B cell (primary cell): ENCODE results near the gene ZDHHC22. TPM values are rescaled to one million over a fixed set of nuclear protein-coding genes. Genes with fewer than 3 reads are reported as not detected.

Source experiments
- ATAC-seq: fragments of 200-7000 bp; cut with Tn5 transposase; one replicate; pipeline ENCODE4 v1.10.0; 2021; ENCODE audit warnings: low read depth, mild to moderate bottlenecking, moderate number of reproducible peaks, moderate library complexity
- CTCF ChIA-PET: fragments of 350-600 bp; sonication (Branson Sonifier 250); formaldehyde crosslinking; loops from one replicate; lab custom pipeline; 2021; ENCODE audit warnings: antibody characterized with exemption, inconsistent platforms; lab: Charles Lee
- POLR2A ChIA-PET: fragments of 350-600 bp; sonication (Branson Sonifier 250); formaldehyde crosslinking; loops from one replicate; lab custom pipeline; 2021; ENCODE audit warnings: antibody characterized with exemption; lab: Charles Lee
- DNase-seq: peaks from one replicate; pipeline ENCODE4 v3.0.0; 2013
- H2AFZ ChIP-seq: 2 replicates; pipeline ENCODE4 v1.6.1; 2012; ENCODE audit warnings: mild to moderate bottlenecking, low read depth, low read length; ENCODE audit not compliant: insufficient read depth, poor library complexity, severe bottlenecking
- H3K27ac ChIP-seq, 2 donors: 1 replicate in 1 of 2; 2 replicates in 1 of 2; pipeline ENCODE4 v1.5.1; 2012 to 2013; ENCODE audit warnings: low read length in 2 of 2, mild to moderate bottlenecking in 2 of 2, moderate library complexity in 1 of 2
- H3K27me3 ChIP-seq, 4 experiments: fragments of 200-600 bp in 1 of 4; sonication (generic) in 1 of 4; replicated peaks in 1 of 4; 1 replicate in 2 of 4; 2 replicates in 2 of 4; pipeline versions ENCODE4 v1.6.1 to v1.7.0; 2013 to 2016; ENCODE audit warnings: low read length in 3 of 4, mild to moderate bottlenecking in 2 of 4, mixed read lengths in 1 of 4, moderate library complexity in 1 of 4; ENCODE audit not compliant: insufficient read depth in 4 of 4, control insufficient read depth in 3 of 4; ENCODE audit errors: control extremely low read depth in 1 of 4
- H3K36me3 ChIP-seq, 2 experiments: replicated peaks in 1 of 2; 1 replicate in 1 of 2; 2 replicates in 1 of 2; pipeline versions ENCODE4 v1.6.1 to v1.7.1; 2013; ENCODE audit warnings: low read length in 1 of 2; ENCODE audit not compliant: insufficient read depth in 2 of 2, control insufficient read depth in 1 of 2; ENCODE audit errors: control extremely low read depth in 1 of 2, extremely low read depth in 1 of 2
- H3K4me1 ChIP-seq, 2 donors: fragments of 200-600 bp in 1 of 2; sonication (generic) in 1 of 2; 1 replicate in 1 of 2; 2 replicates in 1 of 2; pipeline versions ENCODE4 v1.5.1 to v1.6.1; 2013 to 2017; ENCODE audit warnings: low read length in 2 of 2; ENCODE audit not compliant: control insufficient read depth in 2 of 2, insufficient read depth in 2 of 2
- H3K4me2 ChIP-seq: replicated peaks from 2 replicates; pipeline ENCODE3; 2012; ENCODE audit warnings: mild to moderate bottlenecking, low read depth, low read length; ENCODE audit not compliant: poor library complexity, severe bottlenecking
- H3K4me3 ChIP-seq, 5 experiments: fragments of 200-600 bp in 1 of 5; sonication (generic) in 1 of 5; 1 replicate in 3 of 5; 2 replicates in 2 of 5; pipeline versions ENCODE4 v1.5.1 to v1.7.0; 2011 to 2016; ENCODE audit warnings: low read length in 4 of 5, mild to moderate bottlenecking in 4 of 5, low read depth in 2 of 5, control low read depth in 1 of 5, moderate library complexity in 1 of 5; ENCODE audit not compliant: insufficient read depth in 1 of 5; ENCODE audit errors: control extremely low read depth in 1 of 5, extremely low read depth in 1 of 5
- H3K79me2 ChIP-seq: fragments of 200-600 bp; sonication (generic); one replicate; pipeline ENCODE4 v1.6.0; 2016; ENCODE audit warnings: low read length; ENCODE audit not compliant: control insufficient read depth, insufficient read depth
- H3K9ac ChIP-seq: fragments of 200-600 bp; sonication (generic); 2 replicates; pipeline ENCODE4 v1.6.1; 2017; ENCODE audit warnings: mild to moderate bottlenecking, low read length, moderate library complexity
- H3K9me3 ChIP-seq, 3 donors: one replicate each; pipeline versions ENCODE4 v1.6.1 to v1.7.1; 2013; ENCODE audit warnings: low read length in 2 of 3; ENCODE audit not compliant: control insufficient read depth in 2 of 3, insufficient read depth in 1 of 3; ENCODE audit errors: control extremely low read depth in 1 of 3
- H4K20me1 ChIP-seq: 2 replicates; pipeline ENCODE4 v1.6.0; 2012; ENCODE audit warnings: mild to moderate bottlenecking, low read length; ENCODE audit not compliant: insufficient read depth, control insufficient read depth, poor library complexity, severe bottlenecking
- H3K27ac Mint-ChIP-seq: one replicate; pipeline ENCODE4 v1.8.0; 2021; ENCODE audit warnings: mixed read lengths
- H3K27me3 Mint-ChIP-seq: one replicate; pipeline ENCODE4 v1.8.0; 2021; ENCODE audit warnings: mixed read lengths
- H3K4me1 Mint-ChIP-seq: one replicate; pipeline ENCODE4 v1.8.0; 2021; ENCODE audit warnings: mixed read lengths
- H3K4me3 Mint-ChIP-seq: one replicate; pipeline ENCODE4 v1.8.0; 2021; ENCODE audit warnings: mixed read lengths
- H3K9me3 Mint-ChIP-seq: one replicate; pipeline ENCODE4 v1.8.0; 2022; ENCODE audit warnings: mixed read lengths; ENCODE audit not compliant: insufficient read depth
- CTCF ChIP-seq: fragments of 200-600 bp; IDR thresholded peaks from one replicate; pipeline ENCODE4 v1.8.0; 2022; ENCODE audit warnings: antibody characterized with exemption, mild to moderate bottlenecking
- EZH2 ChIP-seq: IDR thresholded peaks from 2 replicates; pipeline ENCODE4 v1.6.1; 2012; ENCODE audit warnings: borderline replicate concordance, low read depth, mild to moderate bottlenecking, moderate library complexity, low read length; ENCODE audit not compliant: insufficient read depth, poor library complexity, severe bottlenecking
- WGBS: methylation state at CpG from one replicate; pipeline ENCODE4 v1.1.5; 2013; ENCODE audit warnings: missing lambda C conversion rate; ENCODE audit not compliant: insufficient coverage; 5-methylcytosine and 5-hydroxymethylcytosine counted together
- intact Hi-C: fragments of 100-400 bp; cut with micrococcal nuclease; formaldehyde crosslinking; loops from one replicate; pipeline ENCODE4 v1.10.0; 2022
- polyA plus RNA-seq: library from polyadenylated mRNA; depleted of rRNA; stranded (reverse); fragments of >200 nt; gene quantifications from 2 replicates; pipeline ENCODE4 v1.2.3, GENCODE V29; 2012
- total RNA-seq, 2 donors: library from RNA; stranded (reverse); fragments of 120-200 nt in 1 of 2; gene quantifications; 1 replicate in 1 of 2; 2 replicates in 1 of 2; pipeline versions ENCODE4 v1.2.3 to v1.2.4, GENCODE V29; 2013 to 2022

The ZDHHC22 gene
- total and polyA plus RNA-seq, 2 donors (not counting 1 experiment from before 2014, with no cell fraction given): not detected

- ChIA-PET POLR2A (no interaction called here), CTCF (interaction anchor here (0.8 kb wide), 1 partner anchor 22 kb away, joined by 3 read pairs; no protein-coding TSS in a partner anchor)
- H3K4me3 ChIP-seq: no peak overlapping the region
- no peak overlapping the region for H3K4me3 Mint-ChIP-seq
- no peak overlapping the region for H3K4me2 ChIP-seq
- H3K27me3 ChIP-seq: peaks cover 0 to 42% (median 22%) of the 10 kb centered on the region in 4 experiments
- H3K79me2 ChIP-seq: no peaks in the 10 kb centered on the region
- no peaks in the 10 kb centered on the region for H3K36me3 ChIP-seq
- H3K27me3 Mint-ChIP-seq: peaks cover 63% of the 10 kb centered on the region
- H4K20me1 ChIP-seq: no peaks in the 10 kb centered on the region
- 17% methylated on average over 9 of the region's 10 CpGs for WGBS
- H3K9me3 Mint-ChIP-seq: no peaks in the 10 kb centered on the region
- H2AFZ ChIP-seq: no peak overlapping the region
- no peaks in the 10 kb centered on the region for H3K9me3 ChIP-seq
- no peak overlapping the region for H3K9ac ChIP-seq
- no peak for DNase-seq
- H3K4me1 ChIP-seq: peaks cover 12 to 14% of the 10 kb centered on the region in 2 donors
- no peak overlapping the region for H3K27ac Mint-ChIP-seq
- peaks cover 7% of the 10 kb centered on the region for H3K4me1 Mint-ChIP-seq
- intact Hi-C loops: no loop called here
- ATAC-seq: no peak
- TF ChIP-seq CTCF: no peak
- no peak for TF ChIP-seq EZH2
- H3K27ac ChIP-seq: no peak overlapping the region
Measured at GRCh38 chr14:77145975-77146740, 4.6 kb upstream of the ZDHHC22 start.

- WGBS: 69% methylated on average over 4 of the region's 4 CpGs
- Histone ChIP-seq H3K36me3 (no peaks in the 10 kb centered on the region), H3K27ac (no peak overlapping the region), H4K20me1 (no peaks in the 10 kb centered on the region), H2AFZ (no peak overlapping the region), H3K79me2 (no peaks in the 10 kb centered on the region), H3K27me3 (peaks cover 0 to 56% (median 29%) of the 10 kb centered on the region in 4 experiments), H3K9ac (no peak overlapping the region), H3K4me1 (peaks cover 26 to 29% of the 10 kb centered on the region in 2 donors), H3K4me2 (no peak overlapping the region), H3K9me3 (peaks cover 0 to 12% (median 0%) of the 10 kb centered on the region in 3 donors), H3K4me3 (no peak overlapping the region)
- Mint-ChIP-seq H3K4me1 (peaks cover 17% of the 10 kb centered on the region), H3K27ac (no peak overlapping the region), H3K9me3 (no peaks in the 10 kb centered on the region), H3K27me3 (peaks cover 73% of the 10 kb centered on the region), H3K4me3 (no peak overlapping the region)
- ChIA-PET POLR2A (no interaction called here), CTCF (interaction anchor here (1.7 to 4.9 kb wide), 3 partner anchors 8 to 171 kb away, joined by 7 to 23 read pairs (median 18); no protein-coding TSS in a partner anchor)
- ATAC-seq: no peak
- DNase-seq: no peak
- TF ChIP-seq EZH2 (no peak), CTCF (no peak)
- intact Hi-C loops: no loop called here
Measured at GRCh38 chr14:77144412-77145115, 3.0 kb upstream of the ZDHHC22 start.
